K562 (cell line): ENCODE results near the gene NMS. TPM values are rescaled to one million over a fixed set of nuclear protein-coding genes. Genes with fewer than 3 reads are reported as not detected.
A peak's percentile ranks its signal among the peaks of the same experiment; 100 is the strongest.

ENCODE experiments used
- ATAC-seq: fragments of 200-7000 bp; cut with Tn5 transposase; 3 replicates; pipeline ENCODE4 v1.9.1; 2020; ENCODE audit warnings: moderate library complexity
- BruUV-seq: library from RNA; stranded (reverse); fragments of 400-500 nt; replicated peaks from 2 replicates; lab custom pipeline; 2021; lab: Mats Ljungman, UMichigan
- CTCF ChIA-PET: fragments of 300-600 bp; formaldehyde crosslinking; extraction: SDS; loops from one replicate; lab custom pipeline; 2021; ENCODE audit warnings: low intra/inter-chr PET ratio; lab: Yijun Ruan, JAX
- POLR2A ChIA-PET: fragments of 300-600, 350-650 bp; sonication (Branson Sonifier 250); formaldehyde crosslinking; extraction: SDS; loops from one replicate; lab custom pipeline; 2021; ENCODE audit warnings: antibody characterized with exemption, inconsistent platforms; lab: Yijun Ruan, JAX
- DNase-seq, 4 experiments: peaks; one replicate each; pipeline versions ENCODE4 v3.0.0 to v3.0.0-alpha.2; 2011 to 2018; ENCODE audit warnings: low spot score in 3 of 4, mixed read lengths in 3 of 4; ENCODE audit errors: extremely low read depth in 1 of 4
- FAIRE-seq: peaks from 2 replicates; lab custom pipeline; 2011; peaks lifted over from hg19 to GRCh38; lab: Jason Lieb, UNC
- H2AFZ ChIP-seq: 2 replicates; pipeline ENCODE4 v1.6.0; 2011; ENCODE audit warnings: low read depth, low read length, control low read depth, inconsistent platforms
- H3K27ac ChIP-seq: fragments of 200-600 bp; 3 replicates; pipeline ENCODE4 v1.8.0; 2011; ENCODE audit warnings: low read depth, mild to moderate bottlenecking, control low read depth, inconsistent platforms, low read length, moderate library complexity, mixed read lengths; ENCODE audit errors: extremely low read depth
- H3K27me3 ChIP-seq, 2 experiments: fragments of 300-600 bp in 1 of 2; 2 replicates in 1 of 2; 3 replicates in 1 of 2; pipeline versions ENCODE4 v1.6.0 to v1.8.0; 2011; ENCODE audit warnings: inconsistent platforms in 2 of 2, low read length in 2 of 2, mild to moderate bottlenecking in 1 of 2, mixed read lengths in 1 of 2, moderate library complexity in 1 of 2; ENCODE audit not compliant: control insufficient read depth in 2 of 2, insufficient read depth in 2 of 2
- H3K36me3 ChIP-seq: fragments of 300-600 bp; 3 replicates; pipeline ENCODE4 v1.8.0; 2011; ENCODE audit warnings: mild to moderate bottlenecking, low read length, inconsistent platforms; ENCODE audit not compliant: control insufficient read depth, insufficient read depth
- H3K4me1 ChIP-seq, 2 experiments: fragments of 200-600 bp in 1 of 2; replicated peaks in 1 of 2; 2 replicates in 1 of 2; 3 replicates in 1 of 2; pipeline versions ENCODE4 v1.5.1 to v1.8.0; 2011; ENCODE audit warnings: inconsistent platforms in 2 of 2, low read length in 2 of 2, mild to moderate bottlenecking in 1 of 2, mixed read lengths in 1 of 2, moderate library complexity in 1 of 2; ENCODE audit not compliant: control insufficient read depth in 2 of 2, insufficient read depth in 2 of 2
- H3K4me2 ChIP-seq: 2 replicates; pipeline ENCODE4 v1.6.1; 2011; ENCODE audit warnings: low read length, control low read depth, inconsistent platforms, mixed read lengths; ENCODE audit not compliant: insufficient read depth
- H3K4me3 ChIP-seq: fragments of 200-600 bp; sonication (generic), shearing (Covaris generic); 2 replicates; pipeline ENCODE4 v1.5.1; 2016; ENCODE audit warnings: control low read depth, inconsistent platforms
- H3K79me2 ChIP-seq: fragments of 200-600 bp; 3 replicates; pipeline ENCODE4 v1.8.0; 2011; ENCODE audit warnings: low read length, inconsistent platforms; ENCODE audit not compliant: control insufficient read depth, insufficient read depth
- H3K9ac ChIP-seq, 2 experiments: 2 replicates each; pipeline versions ENCODE4 v1.6.0 to v1.6.1; 2011; ENCODE audit warnings: low read depth in 2 of 2, low read length in 2 of 2, control low read depth in 1 of 2, inconsistent platforms in 1 of 2, mild to moderate bottlenecking in 1 of 2, mixed read lengths in 1 of 2; ENCODE audit not compliant: insufficient read depth in 1 of 2
- H3K9me1 ChIP-seq: one replicate; pipeline ENCODE4 v1.6.0; 2011; ENCODE audit warnings: inconsistent platforms, mild to moderate bottlenecking, low read length, moderate library complexity; ENCODE audit not compliant: control insufficient read depth, insufficient read depth
- H3K9me3 ChIP-seq: replicated peaks from 2 replicates; pipeline ENCODE4 v1.5.1; 2011; ENCODE audit warnings: low read depth, low read length, inconsistent platforms; ENCODE audit not compliant: control insufficient read depth, insufficient read depth
- H4K20me1 ChIP-seq: replicated peaks from 2 replicates; pipeline ENCODE4 v1.6.1; 2011; ENCODE audit warnings: low read length, inconsistent platforms, mixed read lengths; ENCODE audit not compliant: control insufficient read depth, insufficient read depth
- CBX5 ChIP-seq: IDR thresholded peaks from 2 replicates; pipeline ENCODE4 v1.6.1; 2014; ENCODE audit warnings: low read depth, borderline replicate concordance
- CSDE1 ChIP-seq, 2 experiments: fragments of 450-650 bp; IDR thresholded peaks; 2 replicates each; pipeline ENCODE4 v1.6.1; 2016; ENCODE audit warnings: mild to moderate bottlenecking in 1 of 2
- HEY1 ChIP-seq: fragments of 250-450 bp; sonication (Bioruptor Pico); IDR thresholded peaks from 2 replicates; pipeline ENCODE4 v1.5.0; 2020; ENCODE audit warnings: mild to moderate bottlenecking, moderate library complexity, borderline replicate concordance
- NFE2L1 ChIP-seq: fragments of 450-650 bp; IDR thresholded peaks from 2 replicates; pipeline ENCODE4 v1.6.1; 2016; ENCODE audit warnings: missing genetic modification characterization, low read depth, mild to moderate bottlenecking, missing compliant biosample characterization, moderate library complexity, borderline replicate concordance
- POLR2AphosphoS5 ChIP-seq: IDR thresholded peaks from 2 replicates; pipeline ENCODE4 v1.6.1; 2011; ENCODE audit warnings: mild to moderate bottlenecking, low read depth, low read length, moderate library complexity; ENCODE audit not compliant: control insufficient read depth, insufficient read depth
- TRIM28 ChIP-seq: fragments of 450-650 bp; IDR thresholded peaks from 2 replicates; pipeline ENCODE4 v1.6.1; 2017
- WGBS: fragments of 100-300 bp; shearing (Covaris generic); methylation state at CpG from one replicate; pipeline ENCODE4 v1.1.6; 2016; ENCODE audit warnings: low coverage, mixed read lengths; ENCODE audit not compliant: insufficient coverage; ENCODE audit errors: missing lambda C conversion rate; 5-methylcytosine and 5-hydroxymethylcytosine counted together
- in situ Hi-C: fragments of 300-500 bp; cut with MboI; formaldehyde crosslinking; loops from 4 replicates; pipeline ENCODE4 v1.15.0; 2018; ENCODE audit warnings: inconsistent platforms, mixed read lengths
- intact Hi-C: fragments of 100-400 bp; cut with micrococcal nuclease; formaldehyde crosslinking; loops from 2 replicates; pipeline ENCODE4 v1.14.2; 2022
- polyA plus RNA-seq, 8 experiments: library from polyadenylated mRNA; depleted of rRNA in 4 of 8; stranded (reverse) in 5 of 8; unstranded in 3 of 8; fragments of >200 nt; fragmentation: Nextera tagmentation in 2 of 8; fragmentation: Illumina TruSeq in 1 of 8; extraction: Ambion mirVana in 2 of 8; extraction: Trizol in 1 of 8; gene quantifications; 2 replicates each; pipeline versions ENCODE4 v1.2.1 to v1.2.3, GENCODE V29; 2011 to 2014; ENCODE audit warnings: inconsistent platforms in 1 of 8, missing spikeins in 1 of 8
- total RNA-seq, 7 experiments: library from RNA; depleted of rRNA in 6 of 7; stranded (reverse); fragments of >200 nt in 6 of 7; fragmentation: Illumina TruSeq in 2 of 7; extraction: Trizol in 2 of 7; gene quantifications; 2 replicates each; pipeline versions ENCODE4 v1.2.1 to v1.2.3, GENCODE V29; 2011 to 2021; ENCODE audit warnings: low replicate concordance in 1 of 7
- TF ChIP-seq, protein P1 (sequence below): fragments of 450-650 bp; IDR thresholded peaks from one replicate; pipeline ENCODE4 v1.6.1; 2018; ENCODE audit warnings: mild to moderate bottlenecking, moderate library complexity; ENCODE audit not compliant: partially characterized antibody
- TF ChIP-seq, protein P2 (sequence below): fragments of 200-800 bp; sonication (Bioruptor generic); IDR thresholded peaks from 2 replicates; pipeline ENCODE4 v1.6.1; 2016; ENCODE audit warnings: missing genetic modification characterization, missing compliant biosample characterization
- TF ChIP-seq, protein P3 (sequence below): IDR thresholded peaks from 2 replicates; pipeline ENCODE4 v1.6.1; 2012; ENCODE audit warnings: low read depth, low read length, improper control_type of control experiment, borderline replicate concordance

Gene NMS
- total and polyA plus RNA-seq, 9 of the 15 experiments (the other 6 are each of a cell fraction or from before 2014, with no cell fraction given): not detected

DNA sequence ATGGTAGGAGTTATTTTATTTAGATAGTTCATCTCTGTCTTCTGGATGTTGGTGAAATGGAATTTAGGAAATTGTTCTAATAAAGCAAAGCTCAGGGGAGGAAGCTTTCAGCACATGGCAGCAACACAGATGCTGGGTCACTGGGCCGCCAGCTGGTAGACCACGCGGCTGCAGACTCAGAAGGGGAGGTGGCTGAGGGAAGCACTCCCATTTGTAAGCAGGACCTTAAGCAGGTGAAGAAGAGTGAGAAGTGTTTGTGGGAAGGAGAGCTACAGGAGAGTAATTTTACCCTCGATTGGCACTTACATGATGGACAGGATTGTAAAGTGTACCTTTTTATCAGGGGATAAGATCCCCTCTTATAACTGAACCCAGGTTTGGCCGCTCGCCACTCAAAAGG, 24.4 kb downstream of the NMS start (continued):
- TF ChIP-seq NFE2L1 (tag) (no peak), CSDE1 (IDR thresholded peaks at IDR 0.05) (no peak)
- TF ChIP-seq, protein P1, sequence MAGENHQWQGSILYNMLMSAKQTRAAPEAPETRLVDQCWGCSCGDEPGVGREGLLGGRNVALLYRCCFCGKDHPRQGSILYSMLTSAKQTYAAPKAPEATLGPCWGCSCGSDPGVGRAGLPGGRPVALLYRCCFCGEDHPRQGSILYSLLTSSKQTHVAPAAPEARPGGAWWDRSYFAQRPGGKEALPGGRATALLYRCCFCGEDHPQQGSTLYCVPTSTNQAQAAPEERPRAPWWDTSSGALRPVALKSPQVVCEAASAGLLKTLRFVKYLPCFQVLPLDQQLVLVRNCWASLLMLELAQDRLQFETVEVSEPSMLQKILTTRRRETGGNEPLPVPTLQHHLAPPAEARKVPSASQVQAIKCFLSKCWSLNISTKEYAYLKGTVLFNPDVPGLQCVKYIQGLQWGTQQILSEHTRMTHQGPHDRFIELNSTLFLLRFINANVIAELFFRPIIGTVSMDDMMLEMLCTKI: no peak

DNA sequence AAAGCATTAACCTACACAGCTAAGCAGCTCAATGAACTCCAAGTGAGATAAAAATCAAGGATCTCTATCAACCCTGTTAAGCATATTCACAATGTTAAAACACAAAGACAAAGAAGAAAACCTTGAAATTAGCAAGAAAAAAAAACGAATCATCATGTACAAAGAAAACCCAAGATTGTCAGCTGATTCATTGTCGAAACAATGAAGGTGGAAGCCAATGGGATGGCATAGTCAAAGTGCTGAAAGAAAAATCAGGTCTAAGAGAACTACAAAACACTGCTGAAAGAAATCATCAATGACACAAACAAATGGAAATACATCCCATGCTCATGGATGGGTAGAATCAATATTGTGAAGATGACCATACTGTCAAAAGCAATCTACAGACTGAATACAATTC, 32.5 kb downstream of the NMS start:
- H2AFZ ChIP-seq: no peak overlapping the region
- DNase-seq (no peak), ATAC-seq (no peak), FAIRE-seq (no peak)
- no peak overlapping the region for H3K27ac ChIP-seq
- CTCF ChIA-PET: no interaction called here
- no peaks in the 10 kb centered on the region for H3K27me3 ChIP-seq
- POLR2A ChIA-PET: no interaction called here
- no peak overlapping the region for H3K4me3 ChIP-seq
- H4K20me1 ChIP-seq: no peaks in the 10 kb centered on the region
- H3K4me2 ChIP-seq: no peak overlapping the region
- H3K9me3 ChIP-seq: no peaks in the 10 kb centered on the region; the same call in 1 of the 2 replicates
- no peaks in the 10 kb centered on the region for H3K36me3 ChIP-seq
- H3K4me1 ChIP-seq: no peaks in the 10 kb centered on the region
- H3K9me1 ChIP-seq: no peaks in the 10 kb centered on the region
- no peak overlapping the region for H3K9ac ChIP-seq
- BruUV-seq: no TSS peak
- 5% methylated on average over 2 of the region's 2 CpGs for WGBS
- intact Hi-C loops: no loop called here
- 0 out of 2 replicates have a peak, but pooled peaks have one; percentile 31 for TF ChIP-seq CBX5
- TF ChIP-seq, protein P2, sequence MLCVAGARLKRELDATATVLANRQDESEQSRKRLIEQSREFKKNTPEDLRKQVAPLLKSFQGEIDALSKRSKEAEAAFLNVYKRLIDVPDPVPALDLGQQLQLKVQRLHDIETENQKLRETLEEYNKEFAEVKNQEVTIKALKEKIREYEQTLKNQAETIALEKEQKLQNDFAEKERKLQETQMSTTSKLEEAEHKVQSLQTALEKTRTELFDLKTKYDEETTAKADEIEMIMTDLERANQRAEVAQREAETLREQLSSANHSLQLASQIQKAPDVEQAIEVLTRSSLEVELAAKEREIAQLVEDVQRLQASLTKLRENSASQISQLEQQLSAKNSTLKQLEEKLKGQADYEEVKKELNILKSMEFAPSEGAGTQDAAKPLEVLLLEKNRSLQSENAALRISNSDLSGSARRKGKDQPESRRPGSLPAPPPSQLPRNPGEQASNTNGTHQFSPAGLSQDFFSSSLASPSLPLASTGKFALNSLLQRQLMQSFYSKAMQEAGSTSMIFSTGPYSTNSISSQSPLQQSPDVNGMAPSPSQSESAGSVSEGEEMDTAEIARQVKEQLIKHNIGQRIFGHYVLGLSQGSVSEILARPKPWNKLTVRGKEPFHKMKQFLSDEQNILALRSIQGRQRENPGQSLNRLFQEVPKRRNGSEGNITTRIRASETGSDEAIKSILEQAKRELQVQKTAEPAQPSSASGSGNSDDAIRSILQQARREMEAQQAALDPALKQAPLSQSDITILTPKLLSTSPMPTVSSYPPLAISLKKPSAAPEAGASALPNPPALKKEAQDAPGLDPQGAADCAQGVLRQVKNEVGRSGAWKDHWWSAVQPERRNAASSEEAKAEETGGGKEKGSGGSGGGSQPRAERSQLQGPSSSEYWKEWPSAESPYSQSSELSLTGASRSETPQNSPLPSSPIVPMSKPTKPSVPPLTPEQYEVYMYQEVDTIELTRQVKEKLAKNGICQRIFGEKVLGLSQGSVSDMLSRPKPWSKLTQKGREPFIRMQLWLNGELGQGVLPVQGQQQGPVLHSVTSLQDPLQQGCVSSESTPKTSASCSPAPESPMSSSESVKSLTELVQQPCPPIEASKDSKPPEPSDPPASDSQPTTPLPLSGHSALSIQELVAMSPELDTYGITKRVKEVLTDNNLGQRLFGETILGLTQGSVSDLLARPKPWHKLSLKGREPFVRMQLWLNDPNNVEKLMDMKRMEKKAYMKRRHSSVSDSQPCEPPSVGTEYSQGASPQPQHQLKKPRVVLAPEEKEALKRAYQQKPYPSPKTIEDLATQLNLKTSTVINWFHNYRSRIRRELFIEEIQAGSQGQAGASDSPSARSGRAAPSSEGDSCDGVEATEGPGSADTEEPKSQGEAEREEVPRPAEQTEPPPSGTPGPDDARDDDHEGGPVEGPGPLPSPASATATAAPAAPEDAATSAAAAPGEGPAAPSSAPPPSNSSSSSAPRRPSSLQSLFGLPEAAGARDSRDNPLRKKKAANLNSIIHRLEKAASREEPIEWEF (CRISPR knock-in tag): no peak
- TF ChIP-seq HEY1 (CRISPR knock-in tag): no peak
- TF ChIP-seq, protein P3, sequence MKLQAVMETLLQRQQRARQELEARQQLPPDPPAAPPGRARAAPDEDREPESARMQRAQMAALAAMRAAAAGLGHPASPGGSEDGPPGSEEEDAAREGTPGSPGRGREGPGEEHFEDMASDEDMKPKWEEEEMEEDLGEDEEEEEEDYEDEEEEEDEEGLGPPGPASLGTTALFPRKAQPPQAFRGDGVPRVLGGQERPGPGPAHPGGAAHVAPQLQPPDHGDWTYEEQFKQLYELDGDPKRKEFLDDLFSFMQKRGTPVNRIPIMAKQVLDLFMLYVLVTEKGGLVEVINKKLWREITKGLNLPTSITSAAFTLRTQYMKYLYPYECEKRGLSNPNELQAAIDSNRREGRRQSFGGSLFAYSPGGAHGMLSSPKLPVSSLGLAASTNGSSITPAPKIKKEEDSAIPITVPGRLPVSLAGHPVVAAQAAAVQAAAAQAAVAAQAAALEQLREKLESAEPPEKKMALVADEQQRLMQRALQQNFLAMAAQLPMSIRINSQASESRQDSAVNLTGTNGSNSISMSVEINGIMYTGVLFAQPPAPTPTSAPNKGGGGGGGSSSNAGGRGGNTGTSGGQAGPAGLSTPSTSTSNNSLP: no peak
- 0 out of 2 replicates have a peak, but pooled peaks have one; percentile 36 for TF ChIP-seq TRIM28
- no peak for TF ChIP-seq POLR2AphosphoS5
- in situ Hi-C loops: no loop called here
- no peaks in the 10 kb centered on the region for H3K79me2 ChIP-seq
